ENCODE data around the gene GSTO2. TPM values are rescaled to one million over a fixed set of nuclear protein-coding genes. Genes with fewer than 3 reads are reported as not detected.
A peak's percentile ranks its signal among the peaks of the same experiment; 100 is the strongest.

Gene GSTO2
- total RNA-seq, result 0.27 and 0.58 TPM in 2 replicates
- long read RNA-seq, result 0 reads

GRCh38 chr10:104268713-104269645 lies at the start of gene GSTO2:
TSS of gene GSTO2 (plus strand) at chr10:104269184. CDS start at chr10:104274916, 5,732 bp downstream.
- H3K9me3 Mint-ChIP-seq, result no peaks in the 10 kb centered on the region
- H3K4me1 Mint-ChIP-seq, result peaks cover 21% of the 10 kb centered on the region
- TF ChIP-seq, protein P1, sequence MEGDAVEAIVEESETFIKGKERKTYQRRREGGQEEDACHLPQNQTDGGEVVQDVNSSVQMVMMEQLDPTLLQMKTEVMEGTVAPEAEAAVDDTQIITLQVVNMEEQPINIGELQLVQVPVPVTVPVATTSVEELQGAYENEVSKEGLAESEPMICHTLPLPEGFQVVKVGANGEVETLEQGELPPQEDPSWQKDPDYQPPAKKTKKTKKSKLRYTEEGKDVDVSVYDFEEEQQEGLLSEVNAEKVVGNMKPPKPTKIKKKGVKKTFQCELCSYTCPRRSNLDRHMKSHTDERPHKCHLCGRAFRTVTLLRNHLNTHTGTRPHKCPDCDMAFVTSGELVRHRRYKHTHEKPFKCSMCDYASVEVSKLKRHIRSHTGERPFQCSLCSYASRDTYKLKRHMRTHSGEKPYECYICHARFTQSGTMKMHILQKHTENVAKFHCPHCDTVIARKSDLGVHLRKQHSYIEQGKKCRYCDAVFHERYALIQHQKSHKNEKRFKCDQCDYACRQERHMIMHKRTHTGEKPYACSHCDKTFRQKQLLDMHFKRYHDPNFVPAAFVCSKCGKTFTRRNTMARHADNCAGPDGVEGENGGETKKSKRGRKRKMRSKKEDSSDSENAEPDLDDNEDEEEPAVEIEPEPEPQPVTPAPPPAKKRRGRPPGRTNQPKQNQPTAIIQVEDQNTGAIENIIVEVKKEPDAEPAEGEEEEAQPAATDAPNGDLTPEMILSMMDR (conservative IDR thresholded peaks at IDR 0.05), result no peak
- H3K27me3 Mint-ChIP-seq (ENCODE audit: low read depth), result peaks cover 21% of the 10 kb centered on the region
- DNase-seq (ENCODE audit: low read depth, low spot score), result peak; percentile 92
- H3K4me3 Mint-ChIP-seq, result peak within 1 kb of the TSS; percentile 94
- peak within 1 kb of the TSS; percentile 96 for H3K27ac Mint-ChIP-seq (ENCODE audit: unreplicated experiment)
- H3K36me3 Mint-ChIP-seq (ENCODE audit: low read depth), result peaks cover 9% of the 10 kb centered on the region

GRCh38 chr10:104220522-104220921 lies 48.5 kb upstream of the GSTO2 start:
- Mint-ChIP-seq H3K27ac (ENCODE audit: unreplicated experiment) (no peak overlapping the region), H3K36me3 (ENCODE audit: low read depth) (no peaks in the 10 kb centered on the region), H3K9me3 (no peaks in the 10 kb centered on the region), H3K27me3 (ENCODE audit: low read depth) (peaks cover 23% of the 10 kb centered on the region), H3K4me3 (no peak overlapping the region), H3K4me1 (no peaks in the 10 kb centered on the region)
- TF ChIP-seq, protein P1 (conservative IDR thresholded peaks at IDR 0.05), result no peak
- no peak for DNase-seq (ENCODE audit: low read depth, low spot score)

DNA sequence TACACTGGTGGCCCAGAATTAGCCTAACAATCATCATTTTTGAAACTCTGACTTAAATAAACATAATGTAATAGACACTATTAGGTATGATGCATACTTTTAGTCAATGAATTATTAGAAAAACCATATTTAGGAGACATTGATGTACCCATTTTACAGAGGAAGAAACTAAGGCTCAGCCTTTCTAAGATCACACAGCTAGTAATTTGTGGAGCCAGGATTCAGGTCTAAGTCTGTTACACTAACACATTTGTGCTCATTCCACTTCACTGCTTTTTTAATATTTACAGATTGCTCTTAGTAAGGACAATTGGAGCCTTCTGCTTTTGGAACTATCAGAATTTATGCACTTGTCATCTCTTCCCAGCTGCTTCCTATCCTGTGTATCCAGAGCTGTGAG lies 45.7 kb upstream of the GSTO2 start:
- peaks cover 36% of the 10 kb centered on the region for H3K27me3 Mint-ChIP-seq (ENCODE audit: low read depth)
- H3K4me1 Mint-ChIP-seq, result no peaks in the 10 kb centered on the region
- TF ChIP-seq, protein P1 (conservative IDR thresholded peaks at IDR 0.05), result no peak
- H3K36me3 Mint-ChIP-seq (ENCODE audit: low read depth), result no peaks in the 10 kb centered on the region
- H3K4me3 Mint-ChIP-seq, result no peak overlapping the region
- no peaks in the 10 kb centered on the region for H3K9me3 Mint-ChIP-seq
- H3K27ac Mint-ChIP-seq (ENCODE audit: unreplicated experiment), result no peak overlapping the region
- DNase-seq (ENCODE audit: low read depth, low spot score), result no peak

DNA sequence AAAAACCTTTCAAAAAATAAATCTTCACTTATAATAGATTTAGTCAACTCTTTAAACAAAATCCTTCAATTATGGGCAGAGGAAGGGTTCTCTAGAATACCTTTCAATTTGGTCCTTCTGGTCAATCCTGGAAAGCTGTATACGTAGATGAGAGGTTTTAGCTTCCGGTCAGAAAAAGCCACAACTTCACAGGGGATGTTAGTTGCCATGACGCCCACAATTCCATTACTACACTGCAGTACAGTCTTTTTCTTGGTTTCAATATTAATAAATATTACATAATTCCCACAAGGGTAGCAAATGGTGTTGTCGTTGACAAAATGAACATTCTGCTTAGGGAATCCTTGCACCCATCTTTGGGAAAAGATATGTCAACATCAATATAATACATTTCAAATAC lies 38.5 kb upstream of the GSTO2 start:
- TF ChIP-seq, protein P1 (conservative IDR thresholded peaks at IDR 0.05), result no peak
- H3K36me3 Mint-ChIP-seq (ENCODE audit: low read depth), result no peaks in the 10 kb centered on the region
- no peak for DNase-seq (ENCODE audit: low read depth, low spot score)
- peaks cover 39% of the 10 kb centered on the region for H3K27me3 Mint-ChIP-seq (ENCODE audit: low read depth)
- H3K27ac Mint-ChIP-seq (ENCODE audit: unreplicated experiment), result no peak overlapping the region
- peaks cover 8% of the 10 kb centered on the region for H3K4me1 Mint-ChIP-seq
- H3K9me3 Mint-ChIP-seq, result peaks cover 4% of the 10 kb centered on the region
- H3K4me3 Mint-ChIP-seq, result peak overlapping the region; percentile 95

- H3K4me1 Mint-ChIP-seq, result peaks cover 8% of the 10 kb centered on the region
- H3K27ac Mint-ChIP-seq (ENCODE audit: unreplicated experiment), result peak within 1 kb of the TSS; percentile 35
- H3K4me3 Mint-ChIP-seq, result peak within 1 kb of the TSS; percentile 95
Observed at GRCh38 chr10:104231784-104232612, 37.0 kb upstream of the GSTO2 start, which contains the start of gene CFAP43. TSS of gene CFAP43 (minus strand) at chr10:104232364. CDS start at chr10:104232246, 118 bp downstream.

More at GRCh38 chr10:104231784-104232612, 37.0 kb upstream of the GSTO2 start, which contains the start of gene CFAP43:
- peak; percentile 94 for DNase-seq (ENCODE audit: low read depth, low spot score)
- TF ChIP-seq, protein P1 (conservative IDR thresholded peaks at IDR 0.05), result no peak
- H3K36me3 Mint-ChIP-seq (ENCODE audit: low read depth), result no peaks in the 10 kb centered on the region
- H3K9me3 Mint-ChIP-seq, result peaks cover 4% of the 10 kb centered on the region
- peaks cover 40% of the 10 kb centered on the region for H3K27me3 Mint-ChIP-seq (ENCODE audit: low read depth)
